ENCODE results near the gene EFHC1. TPM values are rescaled to one million over a fixed set of nuclear protein-coding genes. Genes with fewer than 3 reads are reported as not detected.

The EFHC1 gene
- total RNA-seq, 2 experiments from 2014 or later = 4.2 to 5.1 TPM

- no peaks in the 10 kb centered on the region for H3K9me3 Mint-ChIP-seq
- no peak overlapping the region for H3K27ac Mint-ChIP-seq
- H3K27me3 Mint-ChIP-seq = no peaks in the 10 kb centered on the region
- no peak for DNase-seq
- no peaks in the 10 kb centered on the region for H3K36me3 Mint-ChIP-seq
- POLR2A ChIA-PET = no interaction called here
- no peaks in the 10 kb centered on the region for H3K4me1 Mint-ChIP-seq
- H3K4me3 Mint-ChIP-seq = no peak overlapping the region
- ATAC-seq (ENCODE audit: low read depth) = no peak
Measured at GRCh38 chr6:52491203-52492069, 71.3 kb downstream of the EFHC1 start.

GRCh38 chr6:52493669-52494068 lies 73.5 kb downstream of the EFHC1 start:
- no peak for ATAC-seq (ENCODE audit: low read depth)
- Mint-ChIP-seq H3K27me3 (no peaks in the 10 kb centered on the region), H3K27ac (no peak overlapping the region), H3K36me3 (no peaks in the 10 kb centered on the region), H3K4me3 (no peak overlapping the region), H3K4me1 (no peaks in the 10 kb centered on the region), H3K9me3 (no peaks in the 10 kb centered on the region)
- POLR2A ChIA-PET = no interaction called here
- no peak for DNase-seq

- ATAC-seq (ENCODE audit: low read depth) = no peak
- Mint-ChIP-seq H3K36me3 (no peaks in the 10 kb centered on the region), H3K4me3 (no peak overlapping the region), H3K4me1 (no peaks in the 10 kb centered on the region), H3K9me3 (no peaks in the 10 kb centered on the region), H3K27me3 (no peaks in the 10 kb centered on the region), H3K27ac (no peak overlapping the region)
- POLR2A ChIA-PET = no interaction called here
- no peak for DNase-seq
Measured at GRCh38 chr6:52494298-52495072, 74.3 kb downstream of the EFHC1 start.

- no peaks in the 10 kb centered on the region for H3K36me3 Mint-ChIP-seq
- H3K27me3 Mint-ChIP-seq = no peaks in the 10 kb centered on the region
- no peaks in the 10 kb centered on the region for H3K4me1 Mint-ChIP-seq
- ATAC-seq (ENCODE audit: low read depth) = no peak
- no peak for DNase-seq
- POLR2A ChIA-PET = no interaction called here
- H3K9me3 Mint-ChIP-seq = no peaks in the 10 kb centered on the region
- no peak overlapping the region for H3K4me3 Mint-ChIP-seq
- H3K27ac Mint-ChIP-seq = no peak overlapping the region
Measured at GRCh38 chr6:52495922-52496321, 75.8 kb downstream of the EFHC1 start.

GRCh38 chr6:52496631-52497030 lies 76.5 kb downstream of the EFHC1 start:
- Mint-ChIP-seq H3K9me3 (no peaks in the 10 kb centered on the region), H3K4me1 (no peaks in the 10 kb centered on the region), H3K36me3 (no peaks in the 10 kb centered on the region), H3K27ac (no peak overlapping the region), H3K4me3 (no peak overlapping the region), H3K27me3 (no peaks in the 10 kb centered on the region)
- DNase-seq (no peak), ATAC-seq (ENCODE audit: low read depth) (no peak)
- POLR2A ChIA-PET = no interaction called here

GRCh38 chr6:52497652-52498408 lies 77.7 kb downstream of the EFHC1 start:
- no peaks in the 10 kb centered on the region for H3K27me3 Mint-ChIP-seq

GRCh38 chr6:52498538-52499017 lies 78.4 kb downstream of the EFHC1 start:
- no peak for ATAC-seq (ENCODE audit: low read depth)
- no peak for DNase-seq
- H3K27me3 Mint-ChIP-seq = no peaks in the 10 kb centered on the region
- no peaks in the 10 kb centered on the region for H3K9me3 Mint-ChIP-seq
- H3K36me3 Mint-ChIP-seq = no peaks in the 10 kb centered on the region
- H3K4me1 Mint-ChIP-seq = no peaks in the 10 kb centered on the region
- POLR2A ChIA-PET = no interaction called here
- H3K4me3 Mint-ChIP-seq = no peak overlapping the region
- no peak overlapping the region for H3K27ac Mint-ChIP-seq

More at GRCh38 chr6:52497652-52498408, 77.7 kb downstream of the EFHC1 start:
- Mint-ChIP-seq H3K4me3 (no peak overlapping the region), H3K27ac (no peak overlapping the region), H3K4me1 (no peaks in the 10 kb centered on the region), H3K36me3 (no peaks in the 10 kb centered on the region), H3K9me3 (no peaks in the 10 kb centered on the region)
- POLR2A ChIA-PET = no interaction called here
- no peak for ATAC-seq (ENCODE audit: low read depth)
- DNase-seq = no peak

GRCh38 chr6:52499026-52499425 lies 78.9 kb downstream of the EFHC1 start:
- no peaks in the 10 kb centered on the region for H3K9me3 Mint-ChIP-seq
- ATAC-seq (ENCODE audit: low read depth) = no peak
- POLR2A ChIA-PET = no interaction called here
- H3K27me3 Mint-ChIP-seq = no peaks in the 10 kb centered on the region
- H3K27ac Mint-ChIP-seq = no peak overlapping the region
- H3K4me3 Mint-ChIP-seq = no peak overlapping the region
- no peaks in the 10 kb centered on the region for H3K36me3 Mint-ChIP-seq
- no peak for DNase-seq
- H3K4me1 Mint-ChIP-seq = no peaks in the 10 kb centered on the region

GRCh38 chr6:52499681-52500236 lies 79.6 kb downstream of the EFHC1 start:
- Mint-ChIP-seq H3K9me3 (no peaks in the 10 kb centered on the region), H3K4me1 (no peaks in the 10 kb centered on the region), H3K27ac (no peak overlapping the region), H3K4me3 (no peak overlapping the region), H3K27me3 (no peaks in the 10 kb centered on the region), H3K36me3 (no peaks in the 10 kb centered on the region)
- ATAC-seq (ENCODE audit: low read depth) (no peak), DNase-seq (no peak)
- POLR2A ChIA-PET = no interaction called here

GRCh38 chr6:52500238-52501129 lies 80.3 kb downstream of the EFHC1 start:
- no peak overlapping the region for H3K4me3 Mint-ChIP-seq
- DNase-seq = no peak
- H3K27ac Mint-ChIP-seq = no peak overlapping the region
- H3K4me1 Mint-ChIP-seq = no peaks in the 10 kb centered on the region
- H3K9me3 Mint-ChIP-seq = no peaks in the 10 kb centered on the region
- no peaks in the 10 kb centered on the region for H3K27me3 Mint-ChIP-seq
- no peaks in the 10 kb centered on the region for H3K36me3 Mint-ChIP-seq
- ATAC-seq (ENCODE audit: low read depth) = no peak
- POLR2A ChIA-PET = no interaction called here

- no peaks in the 10 kb centered on the region for H3K36me3 Mint-ChIP-seq
- no peak overlapping the region for H3K27ac Mint-ChIP-seq
- H3K4me3 Mint-ChIP-seq = no peak overlapping the region
- POLR2A ChIA-PET = no interaction called here
- DNase-seq = no peak
- no peak for ATAC-seq (ENCODE audit: low read depth)
- no peaks in the 10 kb centered on the region for H3K27me3 Mint-ChIP-seq
- no peaks in the 10 kb centered on the region for H3K9me3 Mint-ChIP-seq
- H3K4me1 Mint-ChIP-seq = no peaks in the 10 kb centered on the region
Measured at GRCh38 chr6:52502306-52503029, 82.3 kb downstream of the EFHC1 start.

GRCh38 chr6:52503323-52503747 lies 83.2 kb downstream of the EFHC1 start:
- no peak overlapping the region for H3K27ac Mint-ChIP-seq
- ATAC-seq (ENCODE audit: low read depth) = no peak
- no peak for DNase-seq
- POLR2A ChIA-PET = no interaction called here
- no peaks in the 10 kb centered on the region for H3K9me3 Mint-ChIP-seq
- no peak overlapping the region for H3K4me3 Mint-ChIP-seq
- H3K36me3 Mint-ChIP-seq = no peaks in the 10 kb centered on the region
- no peaks in the 10 kb centered on the region for H3K27me3 Mint-ChIP-seq
- H3K4me1 Mint-ChIP-seq = no peaks in the 10 kb centered on the region
